HCT116 (cell line): ENCODE data around the gene MBL2. TPM values are rescaled to one million over a fixed set of nuclear protein-coding genes. Genes with fewer than 3 reads are reported as not detected.

ENCODE experiments used
- ATAC-seq: fragments of 200-7000 bp; cut with Tn5 transposase; 2 replicates; pipeline ENCODE4 v1.9.1; 2020; ENCODE audit warnings: mild to moderate bottlenecking, moderate library complexity
- BruUV-seq: library from RNA; stranded (reverse); fragments of 400-500 nt; replicated peaks from 2 replicates; lab custom pipeline; 2021; lab: Mats Ljungman, UMichigan
- CTCF ChIA-PET: fragments of 300-600 bp; sonication (Branson Sonifier 250); formaldehyde crosslinking; loops from one replicate; lab custom pipeline; 2021; ENCODE audit warnings: antibody characterized with exemption; lab: Charles Lee
- POLR2A ChIA-PET: fragments of 300-600, 350-600 bp; sonication (Branson Sonifier 250); formaldehyde crosslinking; loops from one replicate; lab custom pipeline; 2021; ENCODE audit warnings: antibody characterized with exemption; lab: Charles Lee
- RAD21 ChIA-PET, 2 experiments: fragments of 300-600 bp; sonication (Branson Sonifier 250); formaldehyde crosslinking; loops; one replicate each; lab custom pipeline; 2023; ENCODE audit warnings: low total read pairs in 2 of 2; ENCODE audit not compliant: uncharacterized antibody in 2 of 2, unreplicated experiment in 2 of 2, low non-redundant PET in 1 of 2; lab: Charles Lee
- DNase-seq: peaks from one replicate; pipeline ENCODE4 v3.0.0-alpha.2; 2010; ENCODE audit warnings: low read depth, low spot score
- H2AFZ ChIP-seq: fragments of 200-600 bp; shearing (Covaris generic), sonication (generic); 2 replicates; pipeline ENCODE4 v1.6.1; 2017; ENCODE audit warnings: low read depth, mixed run types, mixed read lengths, antibody characterized with exemption, low read length; ENCODE audit not compliant: poor library complexity, severe bottlenecking
- H3K27ac ChIP-seq: 2 replicates; pipeline ENCODE4 v1.5.1; 2012; ENCODE audit warnings: low read depth, low read length
- H3K27me3 ChIP-seq: fragments of 200-600 bp; sonication (generic); 2 replicates; pipeline ENCODE4 v1.6.1; 2016; ENCODE audit warnings: mixed run types, low read length, mixed read lengths; ENCODE audit not compliant: insufficient read depth
- H3K36me3 ChIP-seq, 2 experiments: fragments of 200-500 bp in 1 of 2; fragments of 200-600 bp in 1 of 2; sonication (Bioruptor generic) in 1 of 2; sonication (generic) in 1 of 2; 2 replicates each; pipeline versions ENCODE4 v1.5.1 to v1.6.1; 2014 to 2016; ENCODE audit warnings: low read length in 2 of 2, inconsistent platforms in 1 of 2, mixed read lengths in 1 of 2, mixed run types in 1 of 2; ENCODE audit not compliant: insufficient read depth in 2 of 2, control insufficient read depth in 1 of 2
- H3K4me1 ChIP-seq, 2 experiments: fragments of 200-600 bp in 1 of 2; sonication (generic) in 1 of 2; 2 replicates each; pipeline versions ENCODE4 v1.5.1 to v1.6.1; 2012 to 2017; ENCODE audit warnings: low read length in 2 of 2, inconsistent platforms in 1 of 2, mild to moderate bottlenecking in 1 of 2, mixed read lengths in 1 of 2, mixed run types in 1 of 2, moderate library complexity in 1 of 2; ENCODE audit not compliant: insufficient read depth in 2 of 2, control insufficient read depth in 1 of 2
- H3K4me2 ChIP-seq: fragments of 200-600 bp; sonication (generic); 2 replicates; pipeline ENCODE4 v1.6.1; 2017; ENCODE audit warnings: mixed run types, low read length, mixed read lengths
- H3K4me3 ChIP-seq, 2 experiments: fragments of 200-600 bp in 1 of 2; sonication (generic) in 1 of 2; replicated peaks in 1 of 2; 2 replicates each; pipeline ENCODE4 v1.5.1; 2011 to 2016; ENCODE audit warnings: low read length in 2 of 2, control low read depth in 1 of 2, low read depth in 1 of 2, mild to moderate bottlenecking in 1 of 2, mixed read lengths in 1 of 2, mixed run types in 1 of 2
- H3K79me2 ChIP-seq: fragments of 200-600 bp; sonication (generic); 2 replicates; pipeline ENCODE4 v1.6.1; 2017; ENCODE audit warnings: mild to moderate bottlenecking, mixed run types, low read length, moderate library complexity, mixed read lengths; ENCODE audit not compliant: insufficient read depth
- H3K9ac ChIP-seq: fragments of 200-600 bp; sonication (generic); 2 replicates; pipeline ENCODE4 v1.6.1; 2016; ENCODE audit warnings: low read length, mixed read lengths
- H3K9me2 ChIP-seq: fragments of 200-600 bp; sonication (generic), shearing (Covaris generic); 2 replicates; pipeline ENCODE4 v1.6.1; 2017; ENCODE audit warnings: mixed run types, mild to moderate bottlenecking, moderate library complexity; ENCODE audit not compliant: insufficient read depth
- H3K9me3 ChIP-seq, 2 experiments: fragments of 200-500 bp in 1 of 2; fragments of 200-600 bp in 1 of 2; sonication (Bioruptor generic) in 1 of 2; sonication (generic) in 1 of 2; 2 replicates each; pipeline ENCODE4 v1.6.1; 2014 to 2017; ENCODE audit warnings: low read length in 2 of 2, mixed read lengths in 2 of 2, inconsistent platforms in 1 of 2, low read depth in 1 of 2, mild to moderate bottlenecking in 1 of 2, mixed run types in 1 of 2, moderate library complexity in 1 of 2; ENCODE audit not compliant: control insufficient read depth in 1 of 2, insufficient read depth in 1 of 2
- H4K20me1 ChIP-seq: fragments of 200-600 bp; sonication (generic), shearing (Covaris generic); 2 replicates; pipeline ENCODE4 v1.6.1; 2017; ENCODE audit warnings: mixed run types, mild to moderate bottlenecking, moderate library complexity; ENCODE audit not compliant: insufficient read depth
- ATF3 ChIP-seq: IDR thresholded peaks from 2 replicates; pipeline ENCODE4 v1.6.1; 2012
- CBX3 ChIP-seq: IDR thresholded peaks from 2 replicates; pipeline ENCODE4 v1.6.1; 2012; ENCODE audit warnings: low read depth
- CEBPB ChIP-seq: IDR thresholded peaks from 2 replicates; pipeline ENCODE4 v1.6.1; 2012; ENCODE audit warnings: low read depth
- CTCF ChIP-seq, 3 experiments: fragments of 200-600 bp in 1 of 3; sonication (generic) in 1 of 3; IDR thresholded peaks in 2 of 3; conservative IDR thresholded peaks in 1 of 3; 2 replicates each; pipeline ENCODE4 v1.5.1; 2012 to 2017; ENCODE audit warnings: low read depth in 2 of 3, low read length in 2 of 3, antibody characterized with exemption in 1 of 3, borderline replicate concordance in 1 of 3, control low read depth in 1 of 3, mild to moderate bottlenecking in 1 of 3, mixed read lengths in 1 of 3, mixed run types in 1 of 3, moderate library complexity in 1 of 3; ENCODE audit not compliant: insufficient read depth in 1 of 3
- EGR1 ChIP-seq: IDR thresholded peaks from 2 replicates; pipeline ENCODE4 v1.6.1; 2012; ENCODE audit warnings: low read depth
- ELF1 ChIP-seq: IDR thresholded peaks from 2 replicates; pipeline ENCODE4 v1.6.1; 2012; ENCODE audit warnings: low read depth, borderline replicate concordance
- EZH2 ChIP-seq: fragments of 200-600 bp; sonication (generic); IDR thresholded peaks from 2 replicates; pipeline ENCODE4 v1.6.1; 2017; ENCODE audit warnings: antibody characterized with exemption, mixed run types
- FOSL1 ChIP-seq: IDR thresholded peaks from 2 replicates; pipeline ENCODE4 v1.6.1; 2012; ENCODE audit warnings: low read depth
- JUND ChIP-seq: IDR thresholded peaks from 2 replicates; pipeline ENCODE4 v1.6.1; 2012
- POLR2A ChIP-seq: IDR thresholded peaks from 2 replicates; pipeline ENCODE4 v1.7.0; 2011; ENCODE audit warnings: borderline replicate concordance; ENCODE audit not compliant: insufficient read depth, insufficient read length; ENCODE audit errors: extremely low read depth
- RAD21 ChIP-seq: IDR thresholded peaks from 2 replicates; pipeline ENCODE4 v1.6.1; 2012; ENCODE audit warnings: low read depth, mild to moderate bottlenecking
- REST ChIP-seq: IDR thresholded peaks from 2 replicates; pipeline ENCODE4 v1.6.1; 2012; ENCODE audit warnings: low read depth
- SIN3A ChIP-seq: IDR thresholded peaks from 2 replicates; pipeline ENCODE4 v1.6.1; 2012; ENCODE audit warnings: low read depth
- SP1 ChIP-seq: IDR thresholded peaks from 2 replicates; pipeline ENCODE4 v1.6.1; 2012; ENCODE audit warnings: low read depth
- TCF7L2 ChIP-seq: IDR thresholded peaks from 2 replicates; pipeline ENCODE4 v1.7.0; 2011; ENCODE audit warnings: borderline replicate concordance, inconsistent platforms; ENCODE audit not compliant: insufficient read depth, insufficient read length; ENCODE audit errors: extremely low read depth
- ZBTB33 ChIP-seq: IDR thresholded peaks from 2 replicates; pipeline ENCODE4 v1.6.1; 2011; ENCODE audit warnings: mild to moderate bottlenecking, low read length, moderate library complexity; ENCODE audit not compliant: insufficient replicate concordance; ENCODE audit errors: extremely low read depth
- ZFX ChIP-seq: fragments of 450-650 bp; IDR thresholded peaks from 2 replicates; pipeline ENCODE4 v1.6.1; 2017
- ZNF274 ChIP-seq: fragments of 200-500 bp; sonication (Bioruptor generic); IDR thresholded peaks from 2 replicates; pipeline ENCODE4 v1.6.1; 2014; ENCODE audit warnings: mild to moderate bottlenecking, low read depth, low read length, inconsistent platforms
- intact Hi-C: fragments of 100-400 bp; cut with micrococcal nuclease; formaldehyde crosslinking; loops from 2 replicates; pipeline ENCODE4 v1.10.0; 2022
- total RNA-seq: library from RNA; stranded (reverse); gene quantifications from one replicate; pipeline ENCODE4 v1.2.1, GENCODE V29; 2021; ENCODE audit not compliant: unreplicated experiment

The MBL2 gene
- total RNA-seq, 1 experiment from 2014 or later, result not detected

- CTCF ChIA-PET, result no interaction called here
- H3K27ac ChIP-seq, result no peak overlapping the region
These were observed 794 bp downstream of the MBL2 start for GRCh38 chr10:52771534-52772445.

More at GRCh38 chr10:52771534-52772445, 794 bp downstream of the MBL2 start:
- Histone ChIP-seq H3K36me3 (no peaks in the 10 kb centered on the region), H3K9ac (no peak overlapping the region), H2AFZ (no peak overlapping the region), H3K9me2 (no peaks in the 10 kb centered on the region), H3K79me2 (no peaks in the 10 kb centered on the region)
- no TSS peak for BruUV-seq
- DNase-seq, result no peak
- intact Hi-C loops, result no loop called here
- no peak for TF ChIP-seq JUND
- TF ChIP-seq CTCF (IDR thresholded peaks at IDR 0.05 in 2 of 3, conservative IDR thresholded peaks at IDR 0.05 in 1 of 3; ENCODE audit: borderline replicate concordance in 1 of 3, insufficient read depth in 1 of 3, low read depth in 2 of 3, low read length in 2 of 3), result no peak
- no peak for TF ChIP-seq RAD21
- no peak for TF ChIP-seq CEBPB
- no peak for TF ChIP-seq ZBTB33
- TF ChIP-seq EGR1, result no peak
- no peak for TF ChIP-seq ZFX
- TF ChIP-seq ZNF274, result no peak
- no peak for TF ChIP-seq FOSL1
- TF ChIP-seq ELF1, result no peak
- no peak for TF ChIP-seq EZH2
- TF ChIP-seq TCF7L2, result no peak
- no peak for TF ChIP-seq ATF3
- TF ChIP-seq POLR2A, result no peak
- TF ChIP-seq SIN3A, result no peak
- no peak for TF ChIP-seq SP1
- TF ChIP-seq CBX3, result no peak
- TF ChIP-seq REST, result no peak
- TF ChIP-seq, all 23 proteins: peak for 0
- Histone ChIP-seq H3K9me3 (no peaks in the 10 kb centered on the region), H3K27me3 (no peaks in the 10 kb centered on the region), H3K4me3 (no peak overlapping the region), H3K4me1 (no peaks in the 10 kb centered on the region), H3K4me2 (no peak overlapping the region), H4K20me1 (no peaks in the 10 kb centered on the region)
- ChIA-PET RAD21 (no interaction called here), POLR2A (no interaction called here)
- no peak for ATAC-seq
